Measurements from ENCODE around the gene RNF157.
A peak's percentile ranks its signal among the peaks of the same experiment; 100 is the strongest.

RNF157 gene

GRCh38 chr17:76270127-76270592 lies 29.9 kb upstream of the RNF157 start:
- DNase-seq = peak; percentile 19

- DNase-seq = no peak
Measured at GRCh38 chr17:76268991-76269981, 29.0 kb upstream of the RNF157 start.

- DNase-seq = peak; percentile 77
Measured at GRCh38 chr17:76268015-76268749, 27.9 kb upstream of the RNF157 start.

DNA sequence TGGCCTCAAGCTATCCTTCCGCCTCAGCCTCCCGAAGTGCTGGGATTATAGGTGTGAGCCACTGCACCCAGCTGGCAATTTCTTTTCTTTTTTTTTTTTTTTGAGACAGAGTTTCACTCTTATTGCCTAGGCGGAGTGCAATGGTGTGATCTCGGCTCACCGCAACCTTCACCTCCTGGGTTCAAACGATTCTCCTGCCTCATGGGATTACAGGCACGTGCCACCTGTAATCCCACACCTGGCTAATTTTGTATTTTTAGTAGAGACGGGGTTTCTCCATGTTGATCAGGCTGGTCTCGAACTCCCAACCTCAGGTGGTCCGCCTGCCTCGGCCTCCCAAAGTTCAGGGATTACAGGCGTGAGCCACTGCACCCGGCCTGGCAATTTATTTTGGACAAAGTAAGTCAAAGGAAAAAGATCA lies 27.3 kb upstream of the RNF157 start:
- DNase-seq = peak; percentile 43

- no peak for DNase-seq
Measured at GRCh38 chr17:76267051-76267576, 26.8 kb upstream of the RNF157 start.

DNA sequence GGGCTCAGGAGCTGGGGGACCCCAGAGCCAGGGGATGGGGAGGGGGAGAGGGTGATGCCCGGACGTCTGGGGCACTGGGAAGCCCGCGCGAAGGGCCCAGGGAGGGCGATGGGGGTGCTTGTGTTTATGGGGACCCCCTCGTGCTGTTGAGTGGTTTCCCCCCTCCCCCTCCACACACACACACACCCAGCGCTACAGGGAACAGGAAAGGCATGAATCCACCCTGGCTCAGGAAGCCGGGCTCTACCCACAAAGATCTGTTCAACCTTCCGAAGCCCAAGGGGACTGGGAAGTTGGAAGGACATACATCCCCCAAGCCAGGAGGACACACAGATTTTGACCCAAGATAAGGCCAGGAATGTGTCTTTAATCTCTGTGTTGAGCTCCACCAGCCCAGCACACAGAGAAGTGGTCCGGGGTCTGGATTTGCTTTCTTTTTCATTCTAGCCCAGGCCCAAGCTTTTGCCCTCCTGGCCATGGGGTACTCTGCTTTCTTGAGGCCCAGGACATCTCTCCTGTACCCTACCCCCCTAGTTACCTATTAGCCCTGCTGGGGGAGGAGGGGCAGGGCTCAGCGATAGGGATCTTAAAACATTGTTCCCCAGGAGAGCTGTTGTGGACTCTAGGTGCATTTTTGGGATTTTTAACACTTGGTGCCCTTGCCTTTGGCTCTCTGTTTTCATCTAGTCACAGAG lies 26.1 kb upstream of the RNF157 start:
- DNase-seq = peak; percentile 29

DNA sequence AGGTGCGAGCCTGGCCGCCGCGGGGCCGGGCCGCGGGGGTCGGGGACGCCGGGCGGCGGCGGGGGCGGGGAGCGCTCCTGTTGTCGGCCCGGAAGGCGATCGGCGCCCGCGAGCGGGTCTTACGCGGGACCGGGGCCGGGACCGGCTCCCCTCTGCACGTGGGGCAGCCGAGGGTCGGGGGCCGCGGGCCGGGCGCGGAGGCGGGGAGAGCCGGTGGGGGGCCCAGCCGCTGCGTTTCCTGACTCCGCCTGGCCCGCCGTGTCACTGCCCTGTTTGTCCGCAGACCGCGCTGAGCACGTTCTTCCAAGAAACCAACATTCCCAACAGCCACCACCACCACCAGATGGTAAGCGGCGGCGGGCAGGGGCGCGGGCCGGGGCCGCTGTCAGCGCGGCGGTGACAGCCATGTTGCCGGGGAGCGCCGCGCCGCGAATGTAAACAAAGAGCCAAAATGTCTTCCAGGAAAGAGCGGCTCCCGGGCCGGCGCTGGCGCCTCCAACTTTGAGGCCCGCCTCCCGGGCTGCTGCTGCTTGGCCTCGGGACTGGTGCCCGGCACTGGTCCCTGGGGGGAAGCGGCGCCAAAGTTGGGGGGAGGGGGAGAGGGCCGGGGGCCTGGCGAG lies 25.4 kb upstream of the RNF157 start:
- DNase-seq = peak; percentile 64

DNA sequence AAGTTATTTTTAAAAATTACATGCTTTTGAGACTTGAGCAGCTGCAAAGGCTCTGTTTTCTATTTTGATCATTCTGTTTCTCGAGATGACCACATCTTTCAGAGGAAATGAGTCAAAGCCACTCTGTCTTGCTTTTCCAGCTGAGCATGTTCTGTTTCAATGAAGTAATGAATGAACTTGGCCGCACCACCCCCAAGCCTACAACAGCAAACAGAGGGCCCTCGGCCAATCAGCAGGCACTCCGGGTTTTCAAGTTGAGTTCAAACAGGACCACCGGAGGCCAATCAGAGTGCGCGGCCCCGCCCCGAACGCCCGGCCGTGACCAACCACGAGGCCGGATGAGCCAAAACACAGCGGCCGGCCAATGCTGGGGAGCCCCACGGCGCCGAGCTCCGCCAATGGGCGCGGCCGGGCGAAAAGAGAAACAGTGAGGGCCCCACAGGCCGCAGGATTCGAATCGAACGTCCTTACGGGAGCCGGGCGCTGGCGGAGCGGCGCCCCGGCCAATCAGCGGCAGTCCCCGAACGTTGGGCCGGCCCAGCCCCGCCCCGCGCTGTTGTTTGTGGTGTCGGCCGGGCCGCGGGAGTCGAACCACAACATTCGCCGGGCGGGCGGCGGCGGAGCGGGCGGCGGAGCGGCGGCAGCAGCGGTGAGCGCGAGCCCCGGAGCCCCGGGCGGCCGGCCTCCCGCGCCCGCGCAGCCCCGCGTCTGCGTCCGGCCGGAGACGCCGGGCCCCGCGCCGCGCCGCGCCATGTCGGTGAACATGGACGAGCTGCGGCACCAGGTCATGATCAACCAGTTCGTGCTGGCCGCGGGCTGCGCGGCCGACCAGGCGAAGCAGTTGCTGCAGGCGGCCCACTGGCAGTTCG lies 24.7 kb upstream of the RNF157 start, which contains the start of gene UBALD2:
Gene UBALD2, plus strand, starts transcription at position 594 of the 869 bp plus-strand sequence. Its CDS starts 158 bp downstream, at position 752.
- peak; percentile 99 for DNase-seq

- DNase-seq = peak; percentile 16
Measured at GRCh38 chr17:76264425-76264754, 24.1 kb upstream of the RNF157 start.

GRCh38 chr17:76263896-76264295 lies 23.6 kb upstream of the RNF157 start:
- no peak for DNase-seq

DNA sequence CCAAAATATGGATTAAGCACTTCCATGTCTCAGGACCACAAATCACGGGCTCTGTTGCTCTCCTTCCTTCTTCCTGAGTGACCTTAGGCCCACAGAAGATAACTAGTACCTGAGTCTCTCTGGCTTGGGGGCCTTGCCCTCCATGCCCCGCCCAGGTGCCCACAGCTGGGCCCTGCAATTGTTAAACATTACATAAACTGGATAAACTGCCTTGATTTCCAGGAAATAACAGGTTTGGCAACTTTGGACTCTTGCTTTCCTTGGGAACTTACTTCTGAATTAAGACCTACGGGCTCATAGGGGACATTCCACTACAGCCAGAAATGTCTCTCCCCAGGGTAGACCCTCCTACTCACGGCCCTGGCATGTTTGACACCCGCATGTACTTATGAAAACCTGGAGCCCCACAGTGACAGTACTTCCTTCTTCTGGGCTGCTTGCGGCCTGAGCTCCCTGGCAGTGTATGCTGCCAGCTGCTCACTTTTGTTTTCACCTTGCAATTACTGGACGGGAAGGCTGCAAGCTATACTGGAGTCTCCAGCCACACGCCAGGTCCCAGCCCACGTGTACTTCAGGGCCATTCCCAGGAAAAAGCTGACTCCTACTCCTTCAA lies 22.5 kb upstream of the RNF157 start:
- DNase-seq = peak; percentile 17

DNA sequence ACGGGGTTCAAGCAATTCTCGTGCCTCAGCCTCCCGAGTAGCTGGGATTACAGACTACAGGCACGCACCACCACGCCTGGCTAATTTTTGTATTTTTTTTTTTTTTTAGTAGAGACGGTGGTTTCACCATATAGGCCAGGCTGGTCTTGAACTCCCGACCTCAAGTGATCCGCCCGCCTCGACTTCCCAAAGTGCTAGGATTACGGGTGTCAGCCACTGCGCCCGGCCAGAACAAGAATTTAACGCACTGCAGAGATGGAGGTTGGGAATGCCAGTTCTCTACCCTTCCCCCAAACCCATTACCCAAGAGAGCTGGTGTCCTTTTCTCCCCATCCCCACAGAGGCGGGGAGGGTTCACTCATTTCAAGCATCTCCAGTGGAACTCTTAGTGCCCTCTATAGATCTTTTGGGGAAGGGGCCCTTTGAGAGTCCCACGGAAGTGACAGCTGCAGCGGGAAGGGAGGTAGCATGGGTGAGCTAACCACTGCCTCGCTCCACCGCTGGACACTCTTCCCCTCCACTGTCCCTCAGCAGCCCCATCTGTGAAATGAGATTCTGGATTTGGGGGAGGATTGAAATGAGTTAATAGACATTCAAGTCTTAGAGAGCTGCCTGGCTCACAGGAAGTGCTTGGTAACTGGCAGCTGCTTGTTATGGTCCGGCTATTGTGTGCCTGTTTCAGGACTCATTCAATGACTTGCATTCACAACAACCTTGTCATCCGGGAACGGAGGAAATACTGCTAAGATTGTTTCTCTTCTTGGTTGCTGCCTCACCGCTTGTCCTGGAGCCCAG lies 21.3 kb upstream of the RNF157 start:
- DNase-seq = peak; percentile 14

GRCh38 chr17:76260669-76261068 lies 20.4 kb upstream of the RNF157 start:
- DNase-seq = no peak

GRCh38 chr17:76260220-76260619 lies 19.9 kb upstream of the RNF157 start:
- no peak for DNase-seq

DNA sequence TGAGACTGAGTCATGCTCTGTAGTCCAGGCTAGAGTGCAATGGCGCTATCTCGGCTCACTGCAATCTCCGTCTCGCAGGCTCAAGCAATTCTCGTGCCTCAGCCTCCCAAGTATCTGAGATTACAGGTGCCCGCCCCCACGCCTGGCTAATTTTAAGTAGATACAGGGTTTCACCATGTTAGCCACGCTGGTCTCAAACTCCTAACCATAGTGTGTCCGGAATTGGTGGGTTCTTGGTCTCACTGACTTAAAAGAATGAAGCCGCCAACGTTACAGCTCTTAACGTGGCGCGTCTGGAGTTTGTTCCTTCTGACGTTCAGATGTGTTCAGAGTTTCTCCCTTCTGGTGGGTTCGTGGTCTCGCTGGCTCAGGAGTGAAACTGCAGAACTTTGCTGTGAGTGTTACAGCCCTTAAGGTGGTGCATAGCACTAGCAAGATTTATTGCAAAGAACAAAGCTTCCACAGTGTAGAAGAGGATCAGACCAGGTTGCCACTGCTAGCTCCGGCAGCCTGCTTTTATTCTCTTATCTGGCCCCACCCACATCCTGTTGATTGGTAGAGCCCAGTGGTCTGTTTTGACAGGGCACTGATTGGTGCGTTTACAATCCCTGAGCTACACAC lies 16.2 kb upstream of the RNF157 start:
- peak; percentile 17 for DNase-seq

DNA sequence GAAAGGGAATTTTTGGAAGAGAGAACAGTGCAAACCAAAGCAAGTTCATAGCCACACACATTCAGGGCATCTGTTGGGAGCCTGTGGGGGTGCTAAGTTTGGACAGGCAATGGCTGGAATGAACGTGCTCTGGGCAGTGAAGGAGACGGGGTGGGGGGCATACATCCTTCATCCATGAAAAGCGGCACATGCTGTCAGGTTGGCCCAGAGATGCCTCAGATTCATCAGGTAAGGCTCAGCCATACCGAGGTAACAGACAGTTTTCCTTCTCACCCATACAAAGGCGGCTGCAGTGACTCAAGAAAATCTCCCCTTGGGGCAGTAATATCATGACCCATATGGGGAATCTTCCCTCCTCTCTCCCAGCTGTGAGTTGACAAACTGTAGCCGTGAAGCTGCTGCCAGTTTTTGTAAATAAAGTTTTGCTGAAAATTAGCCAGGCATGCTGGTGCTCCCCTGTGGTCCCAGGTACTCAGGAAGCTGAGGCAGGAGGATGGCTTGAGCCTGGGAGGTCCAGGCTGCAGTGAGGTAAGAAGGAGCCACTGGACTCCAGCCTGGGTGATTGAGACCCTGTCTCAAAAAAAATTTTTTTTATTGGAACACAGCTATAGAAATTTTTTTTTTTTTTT lies 15.6 kb upstream of the RNF157 start:
- no peak for DNase-seq

- no peak for DNase-seq
Measured at GRCh38 chr17:76254275-76254674, 14.0 kb upstream of the RNF157 start.

DNA sequence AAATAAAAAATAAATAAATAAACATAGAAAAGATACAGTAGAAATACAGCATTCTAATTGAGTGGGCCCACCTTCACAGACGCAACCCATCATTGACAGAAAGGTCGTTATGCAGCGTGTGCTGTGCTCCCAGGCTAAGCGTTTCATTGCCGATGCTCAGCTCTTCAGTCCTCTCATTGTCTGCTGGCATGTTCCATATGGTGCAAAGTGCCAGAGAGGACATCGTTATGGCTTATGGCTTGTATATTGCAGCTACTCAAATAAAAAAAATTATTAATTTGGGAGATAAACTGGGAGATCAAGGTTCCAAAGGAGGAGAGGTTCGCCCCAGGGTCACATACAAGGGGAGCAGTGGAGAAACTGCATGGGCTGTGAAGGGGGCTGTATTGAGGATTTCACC lies 13.5 kb upstream of the RNF157 start:
- no peak for DNase-seq
